HG03469 (cell line): ENCODE measurements around the gene CABP1.
"Not testable (repeated sequence)": the region's sequence is repeated elsewhere in the genome, so short reads cannot be mapped to it uniquely, and the experiment has no call there.

ENCODE experiments used
- ATAC-seq: cut with Tn5 transposase; IDR thresholded peaks from one replicate; pipeline ENCODE4 v1.9.1; 2021; ENCODE audit warnings: mild to moderate bottlenecking, moderate library complexity, moderate number of reproducible peaks; ENCODE audit not compliant: unreplicated experiment

The CABP1 gene

DNA sequence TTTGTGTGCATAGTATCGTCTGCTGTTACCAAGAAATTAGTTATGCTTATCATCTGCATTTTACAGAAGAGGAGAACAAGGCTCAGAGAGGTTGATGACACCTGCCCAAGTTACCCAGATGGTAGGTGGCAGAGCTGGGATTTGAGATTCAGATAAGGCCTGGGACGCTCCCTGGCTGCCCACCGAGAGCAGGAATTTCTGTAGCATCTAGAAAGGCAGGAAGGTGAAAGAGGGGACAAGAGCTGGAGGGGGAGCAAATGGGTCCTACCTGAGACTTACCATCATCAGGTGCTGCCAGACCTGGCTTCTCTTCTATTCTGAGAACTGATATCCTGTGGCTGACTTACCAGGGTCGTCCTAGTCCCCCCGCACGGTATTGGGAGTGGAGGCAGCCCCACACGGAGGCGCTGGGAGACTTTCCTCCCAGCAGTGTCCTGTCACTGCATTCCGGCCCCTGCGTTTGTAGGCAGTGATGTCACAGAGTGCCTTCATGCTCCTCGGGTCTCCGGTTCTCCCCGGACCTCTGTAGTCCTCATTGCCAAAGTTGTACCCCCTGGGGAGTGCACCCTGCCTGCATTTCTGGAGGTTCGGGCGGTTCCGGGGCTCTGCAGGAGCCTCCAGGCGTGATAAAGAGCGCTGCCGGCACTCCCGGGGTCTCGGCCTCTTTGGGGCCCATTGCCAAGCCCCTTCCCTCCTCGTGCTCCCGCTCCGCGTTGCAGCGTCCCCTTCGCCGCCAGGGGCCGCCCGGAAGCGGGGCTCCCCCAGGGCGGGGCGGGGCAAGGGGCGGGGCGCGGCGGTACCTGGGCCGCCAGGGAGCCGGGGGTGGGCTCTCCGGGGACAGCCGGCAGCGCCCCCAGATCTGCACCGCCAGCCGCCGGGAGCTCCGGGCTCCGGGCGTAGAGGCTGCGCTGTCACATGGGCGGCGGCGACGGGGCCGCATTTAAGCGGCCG lies at the start of gene CABP1:
Gene CABP1, plus strand, starts transcription at position 856 of the 951 bp plus-strand sequence. Its CDS starts 60 bp downstream, at position 916.
- no peak for ATAC-seq

DNA sequence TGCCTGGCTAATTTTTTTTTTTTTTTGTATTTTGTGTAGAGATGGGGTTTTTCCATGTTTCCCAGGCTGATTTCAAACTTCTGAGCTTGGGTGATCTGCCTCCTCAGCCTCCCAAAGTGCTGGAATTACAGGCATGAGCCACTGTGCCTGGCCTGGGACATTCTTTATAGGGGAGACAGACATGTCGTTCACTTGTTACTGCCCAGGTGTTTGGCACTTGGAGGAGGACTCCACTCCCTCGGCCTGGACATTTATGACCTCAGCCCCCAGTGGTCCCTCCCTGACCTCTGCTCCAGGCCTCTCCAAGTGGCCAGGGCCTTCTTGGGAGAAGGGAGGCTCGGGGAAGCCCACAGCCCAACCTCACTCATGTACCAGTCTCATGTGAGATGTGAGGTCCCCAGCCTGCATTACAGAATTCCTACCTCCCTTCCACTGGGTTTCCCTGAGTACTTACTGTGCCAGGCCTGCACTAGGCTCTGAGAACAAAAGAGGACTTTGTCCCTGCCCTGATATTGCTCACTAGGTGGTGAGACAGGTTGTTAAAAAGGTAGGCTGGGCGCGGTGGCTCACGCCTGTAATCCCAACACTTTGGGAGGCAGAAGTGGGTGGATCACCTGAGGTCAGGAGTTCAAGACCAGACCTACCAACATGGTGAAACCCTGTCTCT lies 49.6 kb upstream of the CABP1 start:
- no peak for ATAC-seq

DNA sequence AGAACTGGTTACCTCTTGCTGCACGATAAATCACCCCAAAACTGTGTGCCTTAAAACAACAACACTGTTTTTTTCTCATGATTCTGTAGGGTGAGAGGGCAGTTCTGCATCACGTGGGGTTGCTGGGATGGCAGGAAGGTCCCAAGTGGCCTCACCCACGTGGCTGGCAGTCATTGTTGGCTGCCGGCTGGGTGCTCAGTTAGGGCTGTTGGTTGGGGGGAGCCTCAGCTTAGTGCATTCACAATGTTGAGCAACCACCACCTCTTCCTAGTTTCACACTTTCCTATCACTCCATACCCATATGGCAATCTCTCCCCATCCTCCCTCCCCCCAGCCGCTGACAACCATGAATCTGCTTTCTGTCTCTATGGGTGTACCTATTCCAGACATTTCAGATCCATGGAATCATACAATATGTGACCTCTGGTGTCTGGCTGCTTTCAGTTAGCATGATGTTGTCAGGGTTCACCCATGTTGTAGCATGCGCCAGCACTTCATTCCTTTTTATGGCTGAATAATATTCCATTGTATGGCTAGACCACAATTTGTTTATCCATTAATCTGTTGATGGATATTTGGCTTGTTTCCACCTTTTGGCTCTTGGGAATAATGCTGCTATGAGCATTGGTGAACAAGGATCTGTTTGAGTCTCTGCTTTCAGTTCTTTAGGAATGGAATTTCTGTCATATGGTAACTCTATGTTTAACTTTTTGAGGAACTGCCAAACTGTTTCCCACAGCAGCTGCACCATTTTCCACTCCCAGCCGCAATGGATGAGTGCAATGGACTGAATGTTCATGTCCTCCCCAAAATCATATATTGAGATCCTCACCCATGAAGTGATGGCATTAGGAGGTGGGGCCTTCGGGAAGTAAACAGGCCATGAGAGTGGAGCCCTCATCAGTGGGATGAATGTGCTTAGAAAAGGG lies 48.0 kb upstream of the CABP1 start:
- ATAC-seq = no peak

DNA sequence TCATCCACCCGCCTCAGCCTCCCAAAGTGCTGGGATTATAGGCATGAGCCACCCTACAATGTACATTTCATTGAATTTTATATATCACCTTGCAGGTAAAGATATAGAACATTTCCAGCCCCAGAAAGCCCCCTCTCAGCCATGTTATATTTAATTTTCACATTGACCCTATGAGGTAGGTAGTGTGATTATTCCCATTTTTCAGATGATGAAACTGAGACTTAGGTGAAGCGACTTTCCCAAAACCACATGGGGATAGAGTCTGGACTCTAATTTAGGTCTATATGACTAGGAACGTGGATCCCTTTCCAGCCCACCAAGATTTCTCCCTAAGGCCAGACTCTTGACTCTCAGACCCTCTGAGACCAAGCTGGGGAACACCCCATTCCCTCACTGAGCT lies 43.5 kb upstream of the CABP1 start:
- no peak for ATAC-seq

DNA sequence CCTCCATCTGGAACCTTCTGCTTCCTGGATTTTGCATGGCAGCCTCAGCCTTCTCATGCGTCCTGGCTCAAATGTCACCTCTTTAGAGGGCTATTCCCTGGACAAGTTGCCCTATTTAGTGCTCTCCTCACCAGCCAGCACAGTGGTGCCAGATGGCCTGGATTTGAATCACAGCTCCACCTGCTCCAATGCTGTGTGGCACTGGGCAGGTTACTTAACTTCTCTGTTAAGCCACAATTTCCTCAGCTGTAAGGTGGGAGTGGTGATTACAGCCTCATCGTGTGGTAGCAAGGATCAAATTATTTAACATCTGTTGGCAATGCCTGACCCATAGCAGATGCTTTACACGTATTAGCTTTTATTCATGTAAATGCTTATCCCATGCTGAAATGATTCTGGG lies 42.6 kb upstream of the CABP1 start:
- ATAC-seq = no peak

DNA sequence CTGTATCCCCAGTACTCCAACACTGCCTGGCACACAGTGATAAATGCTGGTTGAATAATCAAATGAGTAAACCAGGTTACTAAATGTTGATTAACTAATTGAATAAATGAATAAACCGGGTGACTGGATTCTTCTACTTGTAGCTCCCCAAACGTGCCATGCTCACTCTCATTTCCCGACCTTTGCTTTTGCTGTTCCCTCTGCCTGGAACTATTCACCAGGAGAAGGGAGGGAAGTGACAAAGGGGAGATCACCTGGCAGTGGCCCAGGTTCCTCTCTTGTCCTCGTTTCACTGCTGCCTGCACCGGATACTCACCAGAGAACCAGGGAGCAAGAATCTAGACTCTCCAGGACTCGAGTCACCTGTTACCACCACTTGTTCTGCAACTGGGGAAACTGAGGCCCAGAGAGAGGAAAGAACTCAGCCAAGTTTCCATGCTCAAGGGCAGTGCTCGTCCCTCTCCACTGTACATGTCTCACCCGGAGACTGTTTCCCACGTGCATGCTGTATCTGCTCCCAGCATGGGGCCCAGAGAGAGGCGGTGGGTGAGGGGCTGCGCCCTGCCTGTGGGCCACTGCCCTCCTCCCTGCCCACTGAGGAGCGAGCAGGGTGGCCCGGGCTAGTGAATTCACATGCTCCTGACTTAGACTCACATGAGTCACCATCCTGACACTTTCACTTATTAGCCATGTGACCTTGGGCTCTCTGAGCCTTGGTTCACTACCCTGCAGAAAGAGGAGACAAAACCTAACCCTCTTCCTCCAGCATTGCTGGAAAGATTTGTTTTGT lies 41.6 kb upstream of the CABP1 start:
- no peak for ATAC-seq

DNA sequence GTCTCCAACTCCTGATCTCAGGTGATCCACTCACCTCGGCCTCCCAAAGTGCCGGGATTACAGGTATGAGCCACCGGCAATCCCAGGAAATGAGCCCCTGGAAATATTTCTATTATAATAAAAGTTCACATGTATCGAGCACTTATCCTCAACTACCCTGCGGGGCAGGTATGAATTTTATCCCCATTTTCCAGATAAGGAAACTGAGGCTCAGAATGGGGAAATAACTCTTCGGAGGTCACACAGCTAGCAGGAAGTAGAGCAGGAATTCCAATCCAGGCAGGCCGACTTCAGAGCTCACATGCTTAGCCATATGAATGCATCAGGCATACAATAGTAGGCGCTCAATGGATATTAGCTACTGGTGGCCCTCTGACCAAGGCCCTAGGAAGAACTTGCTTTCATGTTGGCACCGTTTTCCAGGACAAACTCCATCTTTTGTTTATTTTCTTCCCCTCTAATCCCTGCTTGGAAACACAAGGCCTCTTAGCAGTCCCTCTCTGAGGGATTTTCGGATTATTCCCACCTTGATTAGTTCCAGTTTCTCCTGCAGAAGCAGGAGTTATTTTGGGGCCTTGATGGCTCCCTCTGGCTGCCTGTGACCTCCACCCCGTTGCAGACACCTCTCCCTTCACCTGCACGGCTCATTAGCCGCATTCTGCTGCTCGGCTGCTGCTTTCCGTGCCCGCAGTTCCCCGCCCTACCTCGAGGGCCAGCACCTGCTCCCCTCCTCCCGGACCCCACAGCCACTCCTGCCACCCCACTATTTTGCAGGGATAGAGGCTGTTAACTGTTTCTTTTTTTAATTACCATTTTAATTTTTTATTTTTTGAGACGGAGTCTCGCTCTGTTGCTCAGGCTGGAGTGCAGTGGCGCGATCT lies 40.5 kb upstream of the CABP1 start:
- ATAC-seq = no peak

DNA sequence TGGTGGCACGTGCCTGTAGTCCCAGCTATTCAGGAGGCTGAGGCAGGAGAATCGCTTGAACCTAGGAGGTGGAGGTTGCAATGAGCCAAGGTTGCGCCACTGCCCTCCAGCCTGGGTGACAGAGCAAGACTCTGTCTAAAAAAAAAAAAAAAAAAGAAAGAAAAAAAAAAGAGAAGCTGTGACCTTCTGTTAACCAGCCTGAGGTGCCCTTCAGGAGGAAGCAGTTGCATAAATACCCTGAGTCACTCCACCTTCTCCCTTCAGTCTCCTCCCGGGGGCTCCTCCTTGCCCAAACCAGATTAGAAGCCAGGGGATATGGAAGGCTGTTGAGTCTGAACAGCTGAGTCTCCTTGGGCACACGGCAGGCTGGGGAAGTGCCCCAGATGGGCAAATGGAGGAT lies 38.0 kb upstream of the CABP1 start:
- not testable (repeated sequence) for ATAC-seq

DNA sequence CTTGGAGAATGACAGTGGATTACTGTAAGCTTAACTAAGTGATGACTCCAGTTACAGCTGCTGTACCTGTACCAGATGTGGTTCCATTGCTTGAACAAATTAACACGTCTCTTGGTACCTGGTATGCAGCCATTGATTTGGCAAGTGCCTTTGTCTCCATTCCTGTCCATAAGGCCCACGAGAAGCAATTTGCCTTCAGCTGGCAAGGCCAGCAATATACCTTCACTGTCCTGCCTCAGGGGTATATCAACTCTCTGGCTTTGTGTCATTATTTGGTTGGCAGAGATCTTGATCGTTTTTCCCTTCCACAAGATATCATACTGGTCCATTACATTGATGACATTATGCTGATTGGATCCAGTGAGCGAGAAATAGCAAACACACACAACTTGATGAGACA lies 29.9 kb upstream of the CABP1 start:
- no peak for ATAC-seq

DNA sequence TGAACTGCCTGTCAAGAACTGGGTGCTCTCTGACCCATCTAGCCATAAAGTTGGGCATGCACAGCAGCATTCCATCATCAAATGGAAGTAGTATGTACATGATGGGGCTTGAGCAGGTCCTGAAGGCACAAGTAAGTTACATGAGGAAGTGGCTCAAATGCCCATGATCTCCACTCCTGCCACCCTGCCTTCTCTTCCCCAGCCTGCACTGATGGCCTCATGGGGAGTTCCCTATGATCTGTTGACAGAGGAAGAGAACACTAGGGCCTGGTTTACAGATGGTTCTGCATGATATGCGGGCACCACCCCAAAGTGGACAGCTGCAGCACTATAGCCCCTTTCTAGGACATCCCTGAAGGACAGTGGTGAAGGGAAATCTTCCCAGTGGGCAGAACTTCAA lies 28.9 kb upstream of the CABP1 start:
- not testable (repeated sequence) for ATAC-seq

DNA sequence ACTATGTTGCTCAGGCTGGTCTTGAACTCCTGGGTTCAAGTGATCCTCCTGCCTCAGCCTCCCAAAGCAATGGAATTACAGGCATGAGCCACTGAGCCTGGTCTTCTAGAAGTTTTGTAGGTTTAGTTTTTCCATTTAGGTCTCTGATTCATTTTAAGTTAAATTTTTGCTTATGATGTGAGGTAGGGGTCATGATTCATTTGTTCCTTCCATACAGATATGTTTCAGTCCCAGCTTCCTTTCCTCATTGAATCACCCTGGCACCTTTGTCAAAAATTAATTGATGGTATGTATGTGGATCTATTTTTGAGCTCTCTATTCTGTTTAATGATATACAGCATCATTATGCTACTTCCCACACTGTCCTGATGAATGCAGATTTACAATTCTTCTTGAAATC lies 25.6 kb upstream of the CABP1 start:
- no peak for ATAC-seq

DNA sequence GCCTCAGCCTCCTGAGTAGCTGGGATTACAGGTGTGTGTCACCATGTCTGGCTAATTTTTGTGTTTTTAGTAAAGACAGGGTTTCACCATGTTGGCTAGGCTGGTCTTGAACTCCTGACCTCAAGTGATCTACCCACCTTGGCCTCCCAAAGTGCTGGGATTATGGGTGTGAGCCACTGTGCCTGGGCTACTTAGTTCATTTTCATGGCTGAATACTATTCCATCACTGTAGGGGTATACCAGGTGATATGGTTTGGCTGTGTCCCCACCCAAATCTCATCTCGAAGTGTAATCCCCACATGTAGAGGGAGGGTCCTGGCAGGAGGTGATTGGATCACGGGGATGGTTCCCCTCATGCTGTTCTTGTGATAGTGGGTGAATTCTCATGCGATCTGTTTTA lies 23.2 kb upstream of the CABP1 start:
- not testable (repeated sequence) for ATAC-seq

DNA sequence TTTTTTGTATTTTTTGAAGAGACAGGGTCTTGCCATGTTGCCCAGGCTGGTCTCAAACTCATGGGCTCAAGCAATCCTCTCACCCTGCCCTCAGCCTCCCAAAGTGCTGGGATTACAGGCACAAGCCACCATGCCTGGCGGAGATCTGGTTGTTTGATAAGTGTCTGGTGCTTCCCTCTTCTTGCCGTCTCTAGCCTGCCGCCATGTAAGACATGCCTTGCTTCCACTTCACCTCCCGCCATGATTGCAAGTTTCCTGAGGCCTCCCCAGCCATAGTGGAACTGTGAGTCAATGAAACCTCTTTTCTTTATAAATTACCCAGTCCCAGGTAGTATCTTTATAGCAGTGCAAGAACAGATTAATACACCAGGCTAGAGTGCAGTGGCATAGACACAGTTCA lies 22.7 kb upstream of the CABP1 start:
- not testable (repeated sequence) for ATAC-seq

DNA sequence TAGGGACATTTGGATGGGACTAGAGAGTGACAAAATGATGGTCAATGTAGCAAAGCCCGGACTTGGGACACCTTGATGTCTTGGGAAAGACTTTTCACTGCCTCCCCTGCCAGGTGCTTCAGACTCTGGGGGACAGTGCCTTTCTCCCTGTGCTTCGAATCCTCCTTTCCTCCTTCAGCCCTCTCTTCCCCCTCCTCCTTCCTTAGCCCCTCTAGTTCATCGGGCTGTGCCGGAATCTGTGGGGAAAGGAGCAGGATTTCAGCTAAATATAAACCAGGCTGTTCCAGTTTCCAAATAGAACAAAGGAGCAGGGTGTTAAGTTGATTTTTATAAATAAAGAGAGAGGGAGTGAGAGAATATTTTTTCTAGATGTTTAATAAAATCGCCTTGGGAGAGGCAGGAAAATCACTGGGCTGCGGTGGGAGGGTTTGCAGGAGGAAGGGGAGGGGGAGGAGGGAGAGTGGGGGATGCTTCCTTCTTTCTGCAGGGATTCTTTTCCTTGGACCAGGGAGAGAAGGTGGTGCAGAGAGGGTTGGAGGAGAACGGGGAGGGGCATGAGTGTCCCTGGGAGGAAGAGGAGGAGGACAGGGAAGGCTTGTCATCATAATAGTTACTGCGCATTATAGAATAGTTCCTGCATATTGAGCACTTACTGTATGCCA lies 21.3 kb upstream of the CABP1 start:
- ATAC-seq = no peak

DNA sequence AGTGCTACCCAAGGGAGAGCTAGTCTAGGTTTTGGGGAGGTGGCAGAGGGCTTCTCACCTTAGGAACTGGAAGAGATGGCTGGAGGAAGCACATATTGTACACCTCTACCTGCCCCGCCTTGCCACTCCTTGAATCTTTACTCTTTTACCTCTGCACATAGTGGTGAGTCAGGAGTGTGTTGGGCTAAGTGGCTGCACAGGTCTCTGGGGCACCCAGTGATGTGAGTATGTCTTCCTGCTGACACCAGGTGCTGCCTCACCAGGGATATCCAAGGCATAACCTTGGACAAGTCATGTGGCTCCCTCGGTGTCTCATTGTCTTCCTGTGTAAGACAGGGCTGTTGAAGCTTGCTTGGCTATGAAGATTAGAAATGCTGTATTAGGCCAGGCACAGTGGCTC lies 19.8 kb upstream of the CABP1 start:
- no peak for ATAC-seq

DNA sequence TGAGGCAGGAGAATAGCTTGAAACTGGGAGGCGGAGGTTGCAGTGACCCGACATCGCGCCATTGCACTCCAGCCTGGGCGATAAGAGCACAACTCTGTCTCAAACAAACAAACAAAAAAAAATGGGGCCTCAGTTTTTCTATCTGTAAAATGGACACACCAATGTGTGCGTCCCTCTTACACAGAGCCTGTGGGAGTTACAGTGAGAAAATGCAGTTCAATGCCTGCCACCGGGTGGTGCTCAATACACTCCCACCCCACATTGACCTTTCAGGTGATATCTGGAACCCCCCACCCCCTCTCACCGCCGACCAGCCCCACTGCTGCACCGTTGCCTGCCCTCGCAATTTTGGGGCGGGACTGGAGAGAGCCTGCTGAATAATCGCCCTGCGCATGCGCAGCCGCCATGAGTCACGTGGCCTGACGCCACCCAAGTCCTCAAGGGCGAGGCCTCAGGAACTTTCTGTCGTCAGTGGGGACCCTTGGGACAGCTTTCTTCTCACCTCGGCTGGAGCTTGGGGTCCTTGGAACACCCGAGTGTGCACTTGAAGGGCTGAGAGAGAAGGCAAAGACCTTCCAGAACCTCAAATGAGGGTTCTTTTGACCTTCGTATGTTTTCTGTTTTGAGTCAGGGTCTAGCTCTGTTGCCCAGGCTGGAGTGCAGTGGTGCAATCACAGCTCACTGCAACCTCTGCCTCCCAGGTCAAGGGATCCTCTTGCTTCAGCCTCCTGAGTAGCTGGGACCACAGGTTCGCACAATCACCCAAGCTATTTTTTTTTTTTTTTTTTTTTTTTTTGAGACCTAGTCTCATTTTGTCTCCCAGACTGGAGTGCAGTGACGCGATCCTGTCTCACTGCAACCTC lies 14.6 kb upstream of the CABP1 start:
- no peak for ATAC-seq

DNA sequence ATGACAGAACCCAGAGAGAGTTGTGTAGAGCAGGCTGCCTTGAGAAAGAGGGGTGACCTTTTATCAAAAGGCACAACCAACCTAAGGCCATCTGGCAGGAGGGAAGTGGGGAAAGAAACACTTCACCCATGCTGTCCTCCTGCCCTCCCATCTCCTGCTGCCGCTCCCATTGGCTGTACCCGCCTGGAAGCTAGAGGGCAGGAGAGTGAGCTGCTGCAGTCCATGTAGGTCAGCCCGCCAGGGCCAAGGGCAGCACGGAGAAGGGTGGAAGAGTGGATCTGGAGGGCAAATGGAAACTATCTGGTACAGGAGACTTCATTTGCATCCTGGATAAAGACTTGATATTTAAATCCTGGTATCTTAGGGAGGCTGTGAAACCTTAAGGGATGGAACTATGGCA lies 11.5 kb upstream of the CABP1 start:
- no peak for ATAC-seq
